ENCODE data around the gene KCNMA1. TPM values are rescaled to one million over a fixed set of nuclear protein-coding genes. Genes with fewer than 3 reads are reported as not detected.

KCNMA1 gene
- total RNA-seq, 3 donors from 2014 or later (not counting 1 experiment from before 2014, with no cell fraction given), result 0.40 to 1.8 (median 0.63) TPM

DNA sequence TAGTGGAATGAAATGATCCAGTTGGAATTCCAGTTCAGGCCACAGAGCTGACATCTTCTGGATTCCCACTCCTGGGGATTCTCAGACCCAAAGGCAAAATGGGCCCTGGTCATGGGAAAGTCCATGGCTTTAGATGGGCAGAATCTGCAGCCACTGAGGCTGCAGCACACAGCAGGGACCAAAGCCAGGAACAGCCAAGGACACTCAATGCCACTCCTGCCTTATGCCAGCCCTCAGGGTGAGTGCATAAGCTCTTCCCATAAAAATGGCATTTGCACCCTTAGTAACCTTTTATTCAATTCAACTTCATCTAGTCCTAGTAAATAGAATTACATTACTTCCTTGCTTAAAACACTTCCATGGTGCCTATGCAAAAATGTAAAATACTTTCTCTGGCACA is 274.4 kb downstream of the KCNMA1 start:
- Mint-ChIP-seq H3K36me3 (no peaks in the 10 kb centered on the region), H3K9me3 (no peaks in the 10 kb centered on the region), H3K27ac (no peak overlapping the region), H3K4me3 (no peak overlapping the region), H3K4me1 (no peaks in the 10 kb centered on the region), H3K27me3 (ENCODE audit: low read depth in 2 of 2) (peaks cover 10 to 18% of the 10 kb centered on the region in 2 donors)
- DNase-seq (no peak), ATAC-seq (no peak)
- TF ChIP-seq, protein P1, sequence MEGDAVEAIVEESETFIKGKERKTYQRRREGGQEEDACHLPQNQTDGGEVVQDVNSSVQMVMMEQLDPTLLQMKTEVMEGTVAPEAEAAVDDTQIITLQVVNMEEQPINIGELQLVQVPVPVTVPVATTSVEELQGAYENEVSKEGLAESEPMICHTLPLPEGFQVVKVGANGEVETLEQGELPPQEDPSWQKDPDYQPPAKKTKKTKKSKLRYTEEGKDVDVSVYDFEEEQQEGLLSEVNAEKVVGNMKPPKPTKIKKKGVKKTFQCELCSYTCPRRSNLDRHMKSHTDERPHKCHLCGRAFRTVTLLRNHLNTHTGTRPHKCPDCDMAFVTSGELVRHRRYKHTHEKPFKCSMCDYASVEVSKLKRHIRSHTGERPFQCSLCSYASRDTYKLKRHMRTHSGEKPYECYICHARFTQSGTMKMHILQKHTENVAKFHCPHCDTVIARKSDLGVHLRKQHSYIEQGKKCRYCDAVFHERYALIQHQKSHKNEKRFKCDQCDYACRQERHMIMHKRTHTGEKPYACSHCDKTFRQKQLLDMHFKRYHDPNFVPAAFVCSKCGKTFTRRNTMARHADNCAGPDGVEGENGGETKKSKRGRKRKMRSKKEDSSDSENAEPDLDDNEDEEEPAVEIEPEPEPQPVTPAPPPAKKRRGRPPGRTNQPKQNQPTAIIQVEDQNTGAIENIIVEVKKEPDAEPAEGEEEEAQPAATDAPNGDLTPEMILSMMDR (IDR thresholded peaks at IDR 0.05), result no peak
- Histone ChIP-seq H3K27me3 (ENCODE audit: control insufficient read depth, insufficient read depth, low read length) (no peaks in the 10 kb centered on the region), H3K9me3 (ENCODE audit: control insufficient read depth, insufficient read depth, low read length) (no peaks in the 10 kb centered on the region), H3K36me3 (ENCODE audit: control insufficient read depth, insufficient read depth, low read length) (no peaks in the 10 kb centered on the region), H3K4me3 (ENCODE audit: low read length) (no peak overlapping the region), H3K4me1 (ENCODE audit: control insufficient read depth, insufficient read depth, low read length) (no peaks in the 10 kb centered on the region), H3K27ac (ENCODE audit: low read length) (no peak overlapping the region)
- intact Hi-C loops (cut with micrococcal nuclease), result no loop called here

DNA sequence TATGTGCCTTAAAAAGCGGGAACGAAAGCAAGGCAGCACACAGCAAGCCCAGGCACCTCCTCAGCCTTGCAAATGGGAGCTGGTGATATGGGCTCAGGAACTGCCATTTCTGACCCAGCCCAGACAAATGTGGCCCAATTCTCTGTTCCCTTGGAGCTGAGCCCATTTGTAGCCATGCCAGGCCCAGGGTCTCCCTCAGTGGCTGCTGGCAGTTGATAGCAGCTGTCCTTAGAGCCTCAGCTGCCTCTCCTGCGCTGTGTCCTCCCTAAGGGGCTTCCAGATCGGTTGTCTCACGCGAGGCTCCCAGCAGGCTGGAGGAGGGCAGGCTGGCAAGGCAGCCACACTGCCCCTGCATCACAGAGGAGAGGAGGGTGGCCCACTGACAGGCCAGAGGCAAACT is 275.8 kb downstream of the KCNMA1 start:
- intact Hi-C loops (cut with micrococcal nuclease), result no loop called here
- Mint-ChIP-seq H3K4me1 (no peaks in the 10 kb centered on the region), H3K36me3 (no peaks in the 10 kb centered on the region), H3K27ac (no peak overlapping the region), H3K4me3 (no peak overlapping the region), H3K27me3 (ENCODE audit: low read depth in 2 of 2) (peaks cover 7 to 14% of the 10 kb centered on the region in 2 donors), H3K9me3 (no peaks in the 10 kb centered on the region)
- ATAC-seq (no peak), DNase-seq (no peak)
- H3K4me3 ChIP-seq (ENCODE audit: low read length), result no peak overlapping the region
- WGBS (ENCODE audit: insufficient coverage), result 93% methylated on average over 6 of the region's 6 CpGs
- no peak overlapping the region for H3K27ac ChIP-seq (ENCODE audit: low read length)
- no peaks in the 10 kb centered on the region for H3K36me3 ChIP-seq (ENCODE audit: control insufficient read depth, insufficient read depth, low read length)
- no peaks in the 10 kb centered on the region for H3K27me3 ChIP-seq (ENCODE audit: control insufficient read depth, insufficient read depth, low read length)
- no peaks in the 10 kb centered on the region for H3K9me3 ChIP-seq (ENCODE audit: control insufficient read depth, insufficient read depth, low read length)
- no peaks in the 10 kb centered on the region for H3K4me1 ChIP-seq (ENCODE audit: control insufficient read depth, insufficient read depth, low read length)
- TF ChIP-seq, protein P1 (IDR thresholded peaks at IDR 0.05), result no peak

DNA sequence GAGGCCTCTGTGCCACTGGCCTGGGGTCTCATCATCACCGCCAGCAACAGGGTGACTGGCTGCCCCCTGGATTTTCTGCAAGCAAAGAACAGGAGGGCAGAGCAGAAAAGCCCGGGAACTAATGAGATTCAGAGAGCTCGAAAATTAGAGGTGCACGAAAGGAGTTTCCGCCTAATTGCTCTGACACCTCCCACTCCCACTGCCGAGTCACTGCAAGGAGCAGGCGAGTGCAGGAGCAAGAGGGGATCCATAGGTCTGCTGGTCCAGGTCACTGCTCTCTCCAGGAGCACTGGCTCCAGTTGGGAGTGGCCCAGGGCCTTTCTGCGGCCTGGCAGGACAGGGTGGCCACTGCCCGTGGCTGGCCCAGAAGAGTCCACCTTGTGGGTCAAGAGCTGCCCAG is 276.2 kb downstream of the KCNMA1 start:
- Mint-ChIP-seq H3K27ac (no peak overlapping the region), H3K36me3 (no peaks in the 10 kb centered on the region), H3K4me1 (no peaks in the 10 kb centered on the region), H3K27me3 (ENCODE audit: low read depth in 2 of 2) (peaks cover 6 to 13% of the 10 kb centered on the region in 2 donors), H3K4me3 (no peak overlapping the region), H3K9me3 (no peaks in the 10 kb centered on the region)
- Histone ChIP-seq H3K27me3 (ENCODE audit: control insufficient read depth, insufficient read depth, low read length) (no peaks in the 10 kb centered on the region), H3K36me3 (ENCODE audit: control insufficient read depth, insufficient read depth, low read length) (no peaks in the 10 kb centered on the region), H3K9me3 (ENCODE audit: control insufficient read depth, insufficient read depth, low read length) (no peaks in the 10 kb centered on the region), H3K4me3 (ENCODE audit: low read length) (no peak overlapping the region), H3K27ac (ENCODE audit: low read length) (no peak overlapping the region), H3K4me1 (ENCODE audit: control insufficient read depth, insufficient read depth, low read length) (no peaks in the 10 kb centered on the region)
- no peak for DNase-seq
- intact Hi-C loops (cut with micrococcal nuclease), result no loop called here
- WGBS (ENCODE audit: insufficient coverage), result 94% methylated on average over 9 of the region's 9 CpGs
- no peak for ATAC-seq
- TF ChIP-seq, protein P1 (IDR thresholded peaks at IDR 0.05), result no peak

DNA sequence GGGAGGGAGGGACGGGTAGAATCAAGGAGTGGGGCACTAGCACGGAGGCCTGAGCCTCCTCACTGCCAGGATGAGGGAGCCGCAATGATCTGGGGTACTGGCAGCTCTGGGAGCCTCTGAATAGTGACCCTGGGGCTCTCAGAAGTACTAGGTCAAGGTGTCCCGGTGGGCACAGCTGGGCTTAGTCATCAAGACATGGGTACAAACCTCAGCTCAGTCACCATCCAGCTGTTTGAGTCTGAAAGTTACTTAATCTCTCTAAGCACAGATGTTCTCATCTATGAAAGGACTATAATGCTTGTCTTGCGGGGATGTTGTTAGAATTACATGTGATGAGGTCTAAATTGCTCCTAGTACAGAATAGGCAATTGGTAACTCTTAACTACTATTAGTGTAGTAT is 276.8 kb downstream of the KCNMA1 start:
- no peak overlapping the region for H3K27ac Mint-ChIP-seq
- TF ChIP-seq, protein P1 (IDR thresholded peaks at IDR 0.05), result no peak
- no peaks in the 10 kb centered on the region for H3K9me3 Mint-ChIP-seq
- H3K9me3 ChIP-seq (ENCODE audit: control insufficient read depth, insufficient read depth, low read length), result no peaks in the 10 kb centered on the region
- 81% methylated on average over 4 of the region's 5 CpGs for WGBS (ENCODE audit: insufficient coverage)
- H3K36me3 Mint-ChIP-seq, result no peaks in the 10 kb centered on the region
- no peak overlapping the region for H3K4me3 Mint-ChIP-seq
- no peaks in the 10 kb centered on the region for H3K4me1 ChIP-seq (ENCODE audit: control insufficient read depth, insufficient read depth, low read length)
- no peak overlapping the region for H3K27ac ChIP-seq (ENCODE audit: low read length)
- peaks cover 6 to 12% of the 10 kb centered on the region in 2 donors for H3K27me3 Mint-ChIP-seq (ENCODE audit: low read depth in 2 of 2)
- no peaks in the 10 kb centered on the region for H3K36me3 ChIP-seq (ENCODE audit: control insufficient read depth, insufficient read depth, low read length)
- ATAC-seq (no peak), DNase-seq (no peak)
- no peaks in the 10 kb centered on the region for H3K27me3 ChIP-seq (ENCODE audit: control insufficient read depth, insufficient read depth, low read length)
- intact Hi-C loops (cut with micrococcal nuclease), result no loop called here
- no peaks in the 10 kb centered on the region for H3K4me1 Mint-ChIP-seq
- H3K4me3 ChIP-seq (ENCODE audit: low read length), result no peak overlapping the region
